Activated T-cell treated with anti-CD3 and anti-CD28 coated beads, Interleukin-2, amount 50 U/mL, for 24 hours (primary cell): ENCODE measurements around the gene FARSB.
"Not testable (repeated sequence)": the region's sequence is repeated elsewhere in the genome, so short reads cannot be mapped to it uniquely, and the experiment has no call there.

ENCODE experiments used
- DNase-seq: peaks from one replicate; pipeline ENCODE4 v3.0.0-alpha.2; 2020
- H3K27ac Mint-ChIP-seq: 2 replicates; pipeline ENCODE4 v1.8.0; 2020; ENCODE audit warnings: mild to moderate bottlenecking, mixed read lengths
- H3K27me3 Mint-ChIP-seq: 2 replicates; pipeline ENCODE4 v1.8.0; 2020; ENCODE audit warnings: mixed read lengths
- H3K36me3 Mint-ChIP-seq: 2 replicates; pipeline ENCODE4 v1.8.0; 2020; ENCODE audit warnings: low read depth, mixed read lengths
- H3K4me1 Mint-ChIP-seq: 2 replicates; pipeline ENCODE4 v1.8.0; 2020; ENCODE audit warnings: low read depth, mixed read lengths
- H3K4me3 Mint-ChIP-seq: 2 replicates; pipeline ENCODE4 v1.8.0; 2020; ENCODE audit warnings: mild to moderate bottlenecking, moderate library complexity, mixed read lengths
- H3K9me3 Mint-ChIP-seq: 2 replicates; pipeline ENCODE4 v1.8.0; 2020; ENCODE audit warnings: mixed read lengths

Gene FARSB

DNA sequence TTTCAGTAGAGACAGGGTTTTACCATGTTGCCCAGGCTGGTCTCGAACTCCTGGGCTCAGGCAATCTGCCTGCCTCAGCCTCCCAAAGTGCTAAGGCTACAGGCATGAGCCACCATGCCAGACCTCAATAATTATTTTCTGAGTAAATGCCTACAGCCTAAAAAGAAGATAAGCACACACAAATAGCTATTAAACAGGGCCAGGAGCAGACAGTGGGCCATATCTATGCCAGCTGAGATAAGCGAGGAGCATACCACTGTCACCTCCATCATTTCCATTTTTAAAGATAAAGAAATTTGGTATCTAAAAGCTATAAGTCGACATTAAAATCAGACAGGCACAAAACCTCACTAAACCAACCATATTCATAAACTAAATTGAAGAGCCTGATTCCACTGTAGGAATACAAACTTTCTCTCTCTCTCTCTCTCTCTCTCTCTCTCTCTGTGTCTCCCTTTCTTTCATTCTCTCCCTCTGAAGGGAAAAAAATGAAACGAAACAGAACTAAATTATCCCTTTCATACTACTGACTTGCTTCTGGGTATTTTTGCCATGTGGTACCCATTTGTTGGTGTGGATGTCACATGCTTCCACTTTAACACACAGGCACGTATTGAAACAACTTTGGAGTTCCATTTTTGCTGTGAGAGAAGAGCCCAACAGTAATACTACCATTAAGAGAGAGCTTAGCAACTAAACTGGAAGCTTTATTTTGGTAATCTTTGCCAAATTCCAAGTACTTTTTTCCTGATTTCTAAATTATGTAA, 51.0 kb downstream of the FARSB start:
- H3K4me3 Mint-ChIP-seq: no peak overlapping the region
- H3K27me3 Mint-ChIP-seq: no peaks in the 10 kb centered on the region
- DNase-seq: no peak
- no peaks in the 10 kb centered on the region for H3K9me3 Mint-ChIP-seq
- H3K4me1 Mint-ChIP-seq: no peaks in the 10 kb centered on the region
- no peak overlapping the region for H3K27ac Mint-ChIP-seq
- H3K36me3 Mint-ChIP-seq: peaks cover 77% of the 10 kb centered on the region

DNA sequence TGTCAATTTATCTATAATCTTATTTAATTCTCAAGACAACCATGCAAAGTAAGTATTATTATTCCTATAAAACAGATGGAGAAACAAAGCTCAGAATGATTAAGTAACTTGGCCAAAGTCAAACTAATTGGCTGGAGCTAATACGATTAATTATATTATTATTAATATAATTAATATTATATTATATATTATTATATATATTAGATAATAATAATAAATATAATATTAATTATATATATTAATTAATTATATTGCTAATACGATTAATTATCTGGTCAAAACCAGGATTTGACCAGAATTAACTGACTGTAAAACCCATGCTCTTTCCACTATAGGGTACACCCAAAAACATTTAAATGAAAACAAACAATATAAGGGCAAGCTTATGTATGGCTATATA, 52.4 kb downstream of the FARSB start:
- Mint-ChIP-seq H3K4me1 (peaks cover 2% of the 10 kb centered on the region), H3K27me3 (no peaks in the 10 kb centered on the region), H3K36me3 (peaks cover 78% of the 10 kb centered on the region), H3K4me3 (no peak overlapping the region), H3K9me3 (no peaks in the 10 kb centered on the region), H3K27ac (no peak overlapping the region)
- no peak for DNase-seq

DNA sequence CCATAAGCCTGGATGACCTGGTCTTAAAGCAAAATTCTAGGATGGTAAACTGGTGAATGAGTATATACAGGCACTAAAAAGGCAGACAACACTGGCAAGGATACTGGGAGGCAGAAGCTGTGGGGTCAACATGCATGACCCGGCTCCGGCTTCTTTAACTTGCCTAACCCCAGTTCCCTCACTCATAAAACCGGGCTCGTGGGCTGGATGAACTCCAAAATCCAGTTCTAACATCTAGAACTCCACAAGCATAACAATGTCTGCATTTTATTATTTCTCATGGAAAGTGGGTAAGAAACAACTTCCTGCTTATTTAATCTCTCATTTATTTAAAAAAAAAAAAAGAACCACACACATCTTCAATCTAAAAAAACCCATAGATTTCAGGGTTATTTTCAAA, 57.3 kb downstream of the FARSB start:
- Mint-ChIP-seq H3K9me3 (no peaks in the 10 kb centered on the region), H3K27me3 (no peaks in the 10 kb centered on the region), H3K36me3 (peaks cover 84% of the 10 kb centered on the region), H3K27ac (no peak overlapping the region), H3K4me3 (no peak overlapping the region), H3K4me1 (peaks cover 2% of the 10 kb centered on the region)
- no peak for DNase-seq

DNA sequence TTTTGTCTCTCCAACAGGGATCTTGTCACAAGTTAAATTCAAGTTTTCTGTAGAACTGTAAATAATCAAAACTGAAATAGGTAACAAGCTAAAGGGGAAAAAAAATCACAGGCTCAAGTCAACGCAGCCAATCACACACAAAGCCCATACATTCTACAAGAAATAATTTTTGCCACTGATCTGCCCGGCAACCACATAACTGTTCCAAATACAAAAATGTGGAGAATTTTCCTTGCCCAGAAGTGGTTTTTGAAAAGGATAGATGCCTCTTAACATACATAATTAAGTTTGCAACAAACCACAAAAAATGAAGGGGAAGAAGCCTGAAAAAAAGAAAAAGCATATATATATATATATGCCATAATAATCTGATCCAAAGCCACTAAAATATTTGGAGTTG, 60.3 kb downstream of the FARSB start:
- H3K4me3 Mint-ChIP-seq: no peak overlapping the region
- peaks cover 95% of the 10 kb centered on the region for H3K36me3 Mint-ChIP-seq
- peaks cover 2% of the 10 kb centered on the region for H3K4me1 Mint-ChIP-seq
- no peak overlapping the region for H3K27ac Mint-ChIP-seq
- H3K27me3 Mint-ChIP-seq: no peaks in the 10 kb centered on the region
- DNase-seq: no peak
- H3K9me3 Mint-ChIP-seq: peaks cover under 1% of the 10 kb centered on the region

DNA sequence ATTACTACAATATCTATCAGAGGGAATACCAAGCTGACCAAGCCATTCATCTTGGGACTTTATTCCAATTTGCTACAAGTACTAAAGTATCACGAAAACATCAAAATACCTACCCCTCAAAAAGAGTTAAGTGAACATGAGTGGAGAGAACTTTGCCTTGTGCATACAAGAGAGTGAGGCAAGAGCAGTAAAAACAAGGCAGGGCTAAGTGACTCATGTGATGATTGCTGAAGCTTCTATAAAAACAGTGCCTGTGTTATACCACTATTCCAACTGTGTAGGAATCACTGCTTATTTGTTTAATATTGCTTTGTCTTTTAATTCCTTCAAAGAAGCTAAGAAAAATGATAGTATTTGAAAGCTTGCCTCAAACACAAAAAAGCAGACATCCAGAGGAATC, 61.2 kb downstream of the FARSB start:
- no peak overlapping the region for H3K27ac Mint-ChIP-seq
- H3K4me3 Mint-ChIP-seq: no peak overlapping the region
- peaks cover 95% of the 10 kb centered on the region for H3K36me3 Mint-ChIP-seq
- peaks cover under 1% of the 10 kb centered on the region for H3K4me1 Mint-ChIP-seq
- H3K27me3 Mint-ChIP-seq: no peaks in the 10 kb centered on the region
- DNase-seq: no peak
- H3K9me3 Mint-ChIP-seq: peaks cover 2% of the 10 kb centered on the region

DNA sequence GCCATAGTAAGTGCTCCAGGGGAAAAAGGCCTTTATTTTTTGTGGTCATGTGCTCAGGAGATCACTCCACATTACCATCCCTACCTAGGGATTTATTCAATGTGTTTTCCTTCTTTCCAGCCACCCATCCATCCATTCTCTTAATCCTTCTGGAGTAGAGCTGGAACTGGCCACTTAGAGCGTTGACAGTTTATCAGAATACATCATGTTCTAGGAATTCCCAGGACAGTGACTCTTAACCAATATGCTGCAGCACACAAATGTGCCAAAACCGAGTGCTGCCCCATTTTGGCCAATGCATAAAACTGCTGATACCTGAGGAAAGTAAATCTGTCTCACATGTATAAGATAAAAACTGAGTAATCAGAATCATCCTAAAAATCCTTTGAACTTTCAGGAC, 63.7 kb downstream of the FARSB start:
- Mint-ChIP-seq H3K27me3 (no peaks in the 10 kb centered on the region), H3K36me3 (peaks cover 95% of the 10 kb centered on the region), H3K4me3 (no peak overlapping the region), H3K9me3 (peaks cover 2% of the 10 kb centered on the region), H3K27ac (no peak overlapping the region), H3K4me1 (peaks cover 8% of the 10 kb centered on the region)
- DNase-seq: no peak

DNA sequence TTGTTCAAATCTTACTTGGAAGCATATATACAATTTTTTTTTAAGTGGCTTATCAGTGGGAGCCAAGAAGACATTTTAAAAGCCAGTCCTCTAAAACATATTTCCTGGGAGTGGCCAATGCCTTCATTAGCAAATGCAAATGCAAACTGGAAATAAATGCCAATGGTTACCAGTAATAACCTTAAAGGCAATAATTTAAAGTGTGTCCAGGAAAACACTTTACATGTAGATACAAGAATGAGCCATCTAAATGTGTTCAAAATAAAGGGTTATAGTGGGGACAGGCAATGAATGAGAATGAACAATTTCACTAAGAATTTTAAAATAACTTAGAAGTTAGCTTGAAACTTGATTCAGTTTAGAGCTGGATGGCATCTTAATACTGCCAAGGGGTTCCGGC, 64.2 kb downstream of the FARSB start:
- Mint-ChIP-seq H3K27ac (no peak overlapping the region), H3K4me1 (peaks cover 13% of the 10 kb centered on the region), H3K9me3 (peaks cover 2% of the 10 kb centered on the region), H3K27me3 (no peaks in the 10 kb centered on the region), H3K36me3 (peaks cover 95% of the 10 kb centered on the region), H3K4me3 (no peak overlapping the region)
- DNase-seq: no peak

DNA sequence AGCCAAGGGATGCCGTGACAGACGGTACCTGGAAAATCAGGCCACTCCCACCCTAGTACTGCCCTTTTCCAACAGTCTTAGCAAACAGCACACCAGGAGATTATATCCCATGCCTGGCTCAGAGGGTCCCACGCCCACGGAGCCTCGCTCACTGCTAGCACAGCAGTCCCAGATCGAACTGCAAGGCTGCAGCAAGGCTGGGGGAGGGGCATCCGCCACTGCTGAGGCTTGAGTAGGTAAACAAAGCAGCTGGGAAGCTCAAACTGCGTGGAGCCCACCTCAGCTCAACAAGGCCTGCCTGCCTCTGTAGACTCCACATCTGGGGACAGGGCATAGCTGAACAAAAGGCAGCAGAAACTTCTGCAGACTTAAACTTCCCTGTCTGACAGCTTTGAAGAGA, 71.3 kb downstream of the FARSB start:
- H3K4me3 Mint-ChIP-seq, H3K27ac Mint-ChIP-seq, H3K9me3 Mint-ChIP-seq, DNase-seq, H3K27me3 Mint-ChIP-seq: not testable (repeated sequence)
- peaks cover 96% of the 10 kb centered on the region for H3K36me3 Mint-ChIP-seq
- H3K4me1 Mint-ChIP-seq: peaks cover 30% of the 10 kb centered on the region

DNA sequence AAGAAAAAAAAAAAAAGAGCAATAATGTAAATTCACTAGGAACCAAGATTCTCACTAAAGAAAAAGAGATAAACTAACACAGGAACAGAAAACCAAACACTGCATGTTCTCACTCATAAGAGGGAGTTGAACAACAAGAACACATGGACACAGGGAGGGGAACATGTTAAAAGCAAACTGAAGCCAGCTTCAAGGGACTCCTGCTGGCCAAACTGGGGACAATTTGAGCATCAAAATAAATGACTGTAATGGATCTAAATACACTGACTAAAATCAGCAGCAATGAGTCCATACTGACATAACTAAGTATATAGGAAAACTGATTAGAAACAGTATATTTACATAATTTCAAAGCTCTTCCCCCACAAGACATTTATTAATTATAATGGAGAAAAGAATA, 73.0 kb downstream of the FARSB start:
- H3K9me3 Mint-ChIP-seq: no peaks in the 10 kb centered on the region
- no peak overlapping the region for H3K4me3 Mint-ChIP-seq
- H3K27me3 Mint-ChIP-seq: no peaks in the 10 kb centered on the region
- peaks cover 94% of the 10 kb centered on the region for H3K36me3 Mint-ChIP-seq
- peaks cover 28% of the 10 kb centered on the region for H3K4me1 Mint-ChIP-seq
- no peak for DNase-seq
- no peak overlapping the region for H3K27ac Mint-ChIP-seq

DNA sequence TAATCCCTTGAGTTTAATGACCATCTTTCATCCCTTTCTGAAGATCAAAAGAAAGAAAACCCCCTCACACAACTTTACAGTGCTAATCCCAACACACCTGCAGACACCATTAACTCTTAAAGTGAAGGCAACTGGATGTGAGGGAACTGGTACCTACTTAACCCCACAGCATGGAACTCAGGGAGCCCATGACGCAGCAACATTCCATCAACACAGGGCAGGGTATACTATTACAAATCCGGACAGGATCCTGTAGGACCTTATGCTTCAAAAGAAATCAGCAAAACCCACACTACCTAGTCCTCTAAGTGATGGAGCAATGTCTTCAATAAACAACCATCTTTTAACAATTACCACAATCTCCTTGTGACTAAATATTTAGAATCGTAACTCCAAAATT, 78.6 kb downstream of the FARSB start:
- DNase-seq: no peak
- Mint-ChIP-seq H3K4me3 (no peak overlapping the region), H3K36me3 (peaks cover 91% of the 10 kb centered on the region), H3K9me3 (no peaks in the 10 kb centered on the region), H3K27me3 (no peaks in the 10 kb centered on the region), H3K4me1 (peaks cover 15% of the 10 kb centered on the region), H3K27ac (no peak overlapping the region)

DNA sequence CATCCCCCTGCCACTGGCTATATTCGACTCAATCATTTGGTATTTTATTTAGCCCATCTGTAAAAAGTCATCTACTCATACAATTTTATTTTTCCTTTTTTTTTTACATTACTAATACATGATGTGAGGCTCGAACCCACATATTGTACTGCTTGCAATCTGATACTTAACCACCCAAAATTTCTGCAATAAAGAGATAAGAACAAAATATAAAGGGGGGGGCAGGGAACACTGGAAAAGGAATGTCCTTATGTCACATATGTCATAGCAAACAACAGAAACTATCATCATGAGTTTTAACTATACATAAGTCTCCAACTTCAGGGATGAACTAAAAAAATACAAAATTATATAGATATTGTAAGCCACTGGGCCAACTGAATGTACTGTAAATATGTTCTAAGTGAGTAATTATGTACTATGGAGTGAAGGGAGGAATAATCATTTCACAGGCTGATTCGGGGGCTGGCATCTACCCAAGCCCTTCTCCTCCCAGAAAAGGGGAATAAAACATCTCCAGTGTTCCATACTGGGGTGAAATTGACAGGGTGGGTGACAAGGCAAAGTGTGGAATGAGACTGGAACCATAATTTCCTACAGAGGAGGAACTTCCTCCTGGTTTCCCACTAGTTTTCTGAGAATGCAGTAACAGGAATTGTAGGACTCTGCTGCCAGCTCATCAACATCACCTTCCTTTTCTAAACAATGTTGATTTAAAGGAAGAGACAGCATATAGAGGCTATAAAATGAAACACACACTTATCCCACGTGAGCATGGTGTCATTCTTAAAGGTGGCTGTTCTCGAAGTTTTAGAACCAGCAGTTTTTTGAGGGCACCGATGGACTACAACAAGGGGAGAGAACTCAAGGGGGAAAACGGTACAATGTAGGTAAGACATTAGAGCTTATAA, 79.5 kb downstream of the FARSB start:
- H3K9me3 Mint-ChIP-seq: no peaks in the 10 kb centered on the region
- H3K36me3 Mint-ChIP-seq: peaks cover 92% of the 10 kb centered on the region
- peaks cover 12% of the 10 kb centered on the region for H3K4me1 Mint-ChIP-seq
- H3K27ac Mint-ChIP-seq: peak overlapping the region; percentile 22
- H3K4me3 Mint-ChIP-seq: no peak overlapping the region
- H3K27me3 Mint-ChIP-seq: no peaks in the 10 kb centered on the region
- no peak for DNase-seq

DNA sequence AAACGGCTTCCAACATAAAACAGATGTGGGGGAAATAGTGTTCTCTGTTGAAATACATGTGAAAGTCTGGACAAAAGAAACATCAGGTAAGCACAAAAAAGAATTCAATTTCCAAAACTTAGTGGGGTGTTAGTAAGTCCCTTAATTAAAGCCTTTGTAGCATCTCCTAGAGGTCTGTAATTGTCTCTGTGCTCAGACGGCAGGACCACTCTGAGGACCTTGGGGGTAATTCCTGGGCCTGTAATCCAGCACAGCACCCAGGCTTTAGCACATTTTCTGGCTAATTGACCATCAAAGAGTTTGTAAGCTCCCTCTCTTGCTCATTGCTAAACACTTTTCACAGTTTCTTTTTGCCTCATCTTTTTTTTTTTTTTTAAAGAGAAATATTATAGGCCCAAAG, 80.3 kb downstream of the FARSB start:
- no peak overlapping the region for H3K27ac Mint-ChIP-seq
- DNase-seq: no peak

DNA sequence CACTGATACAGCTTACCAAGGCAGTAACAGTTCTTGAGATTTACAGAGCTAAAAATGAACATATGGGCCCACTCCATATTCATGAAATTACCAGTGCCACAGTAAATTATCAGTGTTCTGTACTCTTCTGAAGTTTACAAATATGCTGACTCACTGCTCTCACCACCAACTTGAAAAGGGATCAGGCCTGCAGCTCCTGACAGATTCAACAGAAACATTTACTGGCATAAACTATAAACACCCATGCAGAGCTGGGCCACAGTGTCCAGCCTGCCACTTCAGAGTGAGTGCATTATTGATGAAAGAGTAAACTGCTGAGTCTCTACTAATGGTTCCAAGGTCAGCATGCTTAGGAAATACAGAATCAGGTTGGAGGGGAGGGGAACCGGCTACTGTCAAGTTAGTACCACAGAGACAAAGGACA, 83.1 kb downstream of the FARSB start:
- no peak for DNase-seq
- Mint-ChIP-seq H3K9me3 (no peaks in the 10 kb centered on the region), H3K27me3 (no peaks in the 10 kb centered on the region), H3K27ac (peak overlapping the region; percentile 80), H3K4me1 (peaks cover 8% of the 10 kb centered on the region), H3K4me3 (no peak overlapping the region), H3K36me3 (peaks cover 94% of the 10 kb centered on the region)

More for the DNA sequence above, 80.3 kb downstream of the FARSB start:
- H3K4me3 Mint-ChIP-seq: no peak overlapping the region
- peaks cover 12% of the 10 kb centered on the region for H3K4me1 Mint-ChIP-seq
- no peaks in the 10 kb centered on the region for H3K27me3 Mint-ChIP-seq
- H3K36me3 Mint-ChIP-seq: peaks cover 92% of the 10 kb centered on the region
- H3K9me3 Mint-ChIP-seq: no peaks in the 10 kb centered on the region

DNA sequence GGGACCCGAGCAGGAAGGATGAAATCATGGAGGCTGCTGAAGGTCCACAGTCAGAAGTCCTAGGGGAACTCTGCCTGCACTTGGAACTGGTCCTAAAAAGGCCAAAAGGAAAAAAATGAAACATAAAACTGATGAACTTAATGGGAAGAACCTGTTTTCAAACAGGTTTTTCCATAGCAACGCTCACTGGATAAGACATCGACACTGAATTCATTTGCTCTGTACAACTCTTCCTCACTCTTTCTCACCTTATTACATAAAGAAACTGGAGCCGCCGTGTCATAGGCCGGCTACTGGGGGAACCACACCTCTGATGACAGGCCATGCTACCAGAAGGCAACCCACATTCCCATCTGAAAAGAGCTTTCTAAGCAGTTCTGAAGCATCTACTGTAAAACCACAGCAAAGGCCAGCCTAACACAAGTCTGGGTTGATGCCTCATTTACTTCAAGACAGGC, 83.6 kb downstream of the FARSB start:
- DNase-seq: no peak
- H3K27ac Mint-ChIP-seq: peak overlapping the region; percentile 80
- peaks cover 8% of the 10 kb centered on the region for H3K4me1 Mint-ChIP-seq
- H3K27me3 Mint-ChIP-seq: no peaks in the 10 kb centered on the region
- no peak overlapping the region for H3K4me3 Mint-ChIP-seq
- H3K36me3 Mint-ChIP-seq: peaks cover 94% of the 10 kb centered on the region
- H3K9me3 Mint-ChIP-seq: no peaks in the 10 kb centered on the region

DNA sequence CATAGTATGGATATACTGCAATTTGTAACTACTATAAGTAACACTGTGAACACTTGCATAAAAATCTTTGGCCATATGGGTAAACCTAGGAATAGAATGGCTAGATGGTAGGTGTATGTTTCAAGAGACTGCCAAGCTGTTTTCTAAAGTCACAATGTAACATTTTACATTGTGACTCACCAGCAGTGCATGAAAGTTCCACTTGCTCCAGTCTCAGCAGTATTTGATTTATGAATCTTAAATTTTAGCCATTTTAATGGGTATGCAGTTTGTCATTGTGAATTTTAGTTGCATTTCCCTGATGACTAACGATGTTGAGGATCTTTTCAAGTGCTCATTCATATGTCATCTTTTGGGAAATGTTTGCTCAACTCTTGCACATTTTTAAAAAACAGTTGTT, 86.1 kb downstream of the FARSB start:
- Mint-ChIP-seq H3K4me3 (no peak overlapping the region), H3K27me3 (no peaks in the 10 kb centered on the region), H3K27ac (no peak overlapping the region), H3K9me3 (no peaks in the 10 kb centered on the region), H3K36me3 (peaks cover 96% of the 10 kb centered on the region), H3K4me1 (peaks cover 8% of the 10 kb centered on the region)
- DNase-seq: no peak
